C4-2B (cell line): ENCODE data around the gene EWSR1.

ENCODE experiments used
- H3K27ac ChIP-seq: fragments of 450-650 bp; 2 replicates; pipeline ENCODE4 v1.5.1; 2017
- CTCF ChIP-seq: fragments of 450-650 bp; conservative IDR thresholded peaks from 2 replicates; pipeline ENCODE4 v1.5.1; 2017; ENCODE audit warnings: mild to moderate bottlenecking
- ZFX ChIP-seq: fragments of 450-650 bp; IDR thresholded peaks from 2 replicates; pipeline ENCODE4 v1.6.1; 2017

EWSR1 gene

GRCh38 chr22:29325785-29326315 lies 57.8 kb downstream of the EWSR1 start:
- TF ChIP-seq CTCF (no peak), ZFX (no peak)

GRCh38 chr22:29326481-29326880 lies 58.4 kb downstream of the EWSR1 start:
- TF ChIP-seq ZFX (no peak), CTCF (no peak)
- H3K27ac ChIP-seq, result no peak overlapping the region

More at GRCh38 chr22:29325785-29326315, 57.8 kb downstream of the EWSR1 start:
- H3K27ac ChIP-seq, result no peak overlapping the region

- H3K27ac ChIP-seq, result no peak overlapping the region
- no peak for TF ChIP-seq CTCF
Observed at GRCh38 chr22:29327089-29327764, 59.2 kb downstream of the EWSR1 start.

GRCh38 chr22:29328055-29328454 lies 60.0 kb downstream of the EWSR1 start:
- TF ChIP-seq CTCF, result no peak
- no peak for TF ChIP-seq ZFX
- no peak overlapping the region for H3K27ac ChIP-seq

- no peak overlapping the region for H3K27ac ChIP-seq
- TF ChIP-seq CTCF (no peak), ZFX (no peak)
Observed at GRCh38 chr22:29328566-29329500, 60.8 kb downstream of the EWSR1 start.

GRCh38 chr22:29329581-29329980 lies 61.5 kb downstream of the EWSR1 start:
- TF ChIP-seq CTCF (no peak), ZFX (no peak)
- no peak overlapping the region for H3K27ac ChIP-seq

- TF ChIP-seq CTCF, result no peak
- no peak for TF ChIP-seq ZFX
- H3K27ac ChIP-seq, result no peak overlapping the region
Observed at GRCh38 chr22:29330291-29330690, 62.2 kb downstream of the EWSR1 start.
